Prostate gland (tissue), 2 donors: ENCODE data around the gene DVL1. TPM values are rescaled to one million over a fixed set of nuclear protein-coding genes. Genes with fewer than 3 reads are reported as not detected.

Experiments
- DNase-seq: peaks from one replicate; pipeline ENCODE4 v3.0.0-alpha.2; 2019; ENCODE audit warnings: low spot score
- H3K27ac ChIP-seq, 2 donors: fragments of 200-600 bp; sonication (generic); 2 replicates each; pipeline ENCODE4 v1.5.1; 2017 to 2019
- H3K27me3 ChIP-seq: fragments of 200-600 bp; sonication (generic); replicated peaks from 2 replicates; pipeline ENCODE4 v1.5.1; 2019; ENCODE audit not compliant: insufficient read depth
- H3K36me3 ChIP-seq, 2 donors: fragments of 200-600 bp; sonication (generic); 1 replicate in 1 of 2; 2 replicates in 1 of 2; pipeline versions ENCODE4 v1.5.1 to v1.8.1; 2017 to 2019
- H3K4me1 ChIP-seq: fragments of 200-600 bp; sonication (generic); replicated peaks from 2 replicates; pipeline ENCODE4 v1.5.1; 2019
- H3K4me3 ChIP-seq, 2 donors: fragments of 200-600 bp; sonication (generic); 2 replicates each; pipeline ENCODE4 v1.5.1; 2017 to 2019
- H3K9me3 ChIP-seq: fragments of 200-600 bp; sonication (generic); 2 replicates; pipeline ENCODE4 v1.5.1; 2017
- POLR2A ChIP-seq: fragments of 450-650 bp; IDR thresholded peaks from one replicate; pipeline ENCODE4 v1.6.1; 2016; ENCODE audit warnings: antibody characterized with exemption, mild to moderate bottlenecking
- POLR2AphosphoS5 ChIP-seq: sonication (generic); formaldehyde crosslinking; IDR thresholded peaks from one replicate; pipeline ENCODE4 v1.6.1; 2017; ENCODE audit warnings: antibody characterized with exemption
- WGBS: methylation state at CpG from one replicate; pipeline ENCODE4 v1.1.5; 2018; 5-methylcytosine and 5-hydroxymethylcytosine counted together
- intact Hi-C: fragments of 100-400 bp; cut with DNase I; formaldehyde crosslinking; loops from one replicate; pipeline ENCODE4 v1.14.2; 2022
- total RNA-seq, 2 donors: library from RNA; depleted of rRNA; stranded (reverse); fragments of >200 nt; gene quantifications; one replicate each; pipeline ENCODE4 v1.1.0, GENCODE V29; 2016
- TF ChIP-seq, protein P1 (sequence below), 4 experiments: fragments of 200-600 bp in 2 of 4; fragments of 450-650 bp in 2 of 4; sonication (generic) in 2 of 4; IDR thresholded peaks; 1 replicate in 3 of 4; 2 replicates in 1 of 4; pipeline ENCODE4 v1.5.1; 2016 to 2019; ENCODE audit warnings: antibody characterized with exemption in 4 of 4, mild to moderate bottlenecking in 2 of 4, moderate library complexity in 2 of 4

The DVL1 gene
- total RNA-seq, 2 donors from 2014 or later, result 70.5 to 165 TPM

DNA sequence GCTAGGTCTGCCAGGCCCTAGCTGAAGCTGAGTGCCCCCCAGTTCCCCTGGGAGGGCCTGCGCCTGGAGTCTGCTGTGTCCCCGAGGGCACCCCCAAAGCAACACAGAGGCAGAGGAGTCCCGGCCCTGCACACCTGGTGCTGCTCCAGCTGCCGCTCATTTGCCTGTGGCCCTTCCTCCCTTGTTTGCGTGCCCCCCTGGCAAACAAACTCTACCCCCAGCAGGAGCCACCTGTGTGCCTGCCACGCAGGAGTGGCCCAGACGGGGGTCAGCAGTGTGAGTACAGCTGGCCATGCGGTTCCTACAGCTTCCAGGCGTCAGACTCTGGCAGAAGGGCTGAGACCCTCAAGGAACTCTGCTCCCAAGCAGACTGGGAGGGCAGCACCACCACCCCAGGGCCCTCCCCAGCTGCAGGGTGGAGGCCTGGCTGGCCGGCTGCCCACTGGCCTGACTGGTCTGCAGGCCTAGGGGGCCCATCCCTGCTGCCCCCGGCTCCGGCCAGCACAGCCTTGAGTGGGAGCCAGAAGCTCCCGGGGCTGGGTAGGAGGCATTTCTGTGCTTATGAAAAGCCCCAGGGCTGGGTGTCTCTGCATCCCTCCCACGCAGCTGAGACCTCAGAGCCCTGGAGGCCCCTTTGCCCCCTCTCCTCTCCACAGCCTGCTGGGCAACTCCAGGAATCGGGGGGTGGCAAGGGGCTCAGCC lies 18.7 kb downstream of the DVL1 start:
- DNase-seq, result no peak
- TF ChIP-seq, protein P1, sequence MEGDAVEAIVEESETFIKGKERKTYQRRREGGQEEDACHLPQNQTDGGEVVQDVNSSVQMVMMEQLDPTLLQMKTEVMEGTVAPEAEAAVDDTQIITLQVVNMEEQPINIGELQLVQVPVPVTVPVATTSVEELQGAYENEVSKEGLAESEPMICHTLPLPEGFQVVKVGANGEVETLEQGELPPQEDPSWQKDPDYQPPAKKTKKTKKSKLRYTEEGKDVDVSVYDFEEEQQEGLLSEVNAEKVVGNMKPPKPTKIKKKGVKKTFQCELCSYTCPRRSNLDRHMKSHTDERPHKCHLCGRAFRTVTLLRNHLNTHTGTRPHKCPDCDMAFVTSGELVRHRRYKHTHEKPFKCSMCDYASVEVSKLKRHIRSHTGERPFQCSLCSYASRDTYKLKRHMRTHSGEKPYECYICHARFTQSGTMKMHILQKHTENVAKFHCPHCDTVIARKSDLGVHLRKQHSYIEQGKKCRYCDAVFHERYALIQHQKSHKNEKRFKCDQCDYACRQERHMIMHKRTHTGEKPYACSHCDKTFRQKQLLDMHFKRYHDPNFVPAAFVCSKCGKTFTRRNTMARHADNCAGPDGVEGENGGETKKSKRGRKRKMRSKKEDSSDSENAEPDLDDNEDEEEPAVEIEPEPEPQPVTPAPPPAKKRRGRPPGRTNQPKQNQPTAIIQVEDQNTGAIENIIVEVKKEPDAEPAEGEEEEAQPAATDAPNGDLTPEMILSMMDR (IDR thresholded peaks at IDR 0.05), result no peak
- no peak for TF ChIP-seq POLR2A
- TF ChIP-seq POLR2AphosphoS5, result no peak
- 61% methylated on average over 9 of the region's 15 CpGs for WGBS
- peaks cover 12% of the 10 kb centered on the region for H3K4me1 ChIP-seq
- peaks cover 0 to 2% of the 10 kb centered on the region in 2 donors for H3K36me3 ChIP-seq
- H3K27me3 ChIP-seq, result no peaks in the 10 kb centered on the region
- no peaks in the 10 kb centered on the region for H3K9me3 ChIP-seq
- H3K4me3 ChIP-seq, result no peak overlapping the region
- H3K27ac ChIP-seq, result no peak overlapping the region
- intact Hi-C loops, result no loop called here

- intact Hi-C loops, result no loop called here
- peaks cover 14% of the 10 kb centered on the region for H3K4me1 ChIP-seq
- WGBS, result 90% methylated on average over 57 of the region's 58 CpGs
Observed at GRCh38 chr1:1329304-1330210, 19.7 kb downstream of the DVL1 start.

GRCh38 chr1:1328254-1328653 lies 21.0 kb downstream of the DVL1 start:
- Histone ChIP-seq H3K4me1 (peaks cover 14% of the 10 kb centered on the region), H3K4me3 (no peak overlapping the region), H3K9me3 (no peaks in the 10 kb centered on the region), H3K27ac (no peak overlapping the region), H3K36me3 (no peaks in the 10 kb centered on the region), H3K27me3 (no peaks in the 10 kb centered on the region)
- intact Hi-C loops, result no loop called here
- no peak for DNase-seq
- TF ChIP-seq, protein P1 (IDR thresholded peaks at IDR 0.05), result no peak
- no peak for TF ChIP-seq POLR2A
- TF ChIP-seq POLR2AphosphoS5, result no peak
- WGBS, result 79% methylated on average over 10 of the region's 15 CpGs

More at GRCh38 chr1:1329304-1330210, 19.7 kb downstream of the DVL1 start:
- TF ChIP-seq, protein P1 (IDR thresholded peaks at IDR 0.05), result no peak
- TF ChIP-seq POLR2AphosphoS5 (no peak), POLR2A (no peak)
- no peak overlapping the region for H3K27ac ChIP-seq
- no peaks in the 10 kb centered on the region for H3K27me3 ChIP-seq
- H3K9me3 ChIP-seq, result no peaks in the 10 kb centered on the region
- H3K36me3 ChIP-seq, result no peaks in the 10 kb centered on the region
- DNase-seq, result no peak
- H3K4me3 ChIP-seq, result no peak overlapping the region

DNA sequence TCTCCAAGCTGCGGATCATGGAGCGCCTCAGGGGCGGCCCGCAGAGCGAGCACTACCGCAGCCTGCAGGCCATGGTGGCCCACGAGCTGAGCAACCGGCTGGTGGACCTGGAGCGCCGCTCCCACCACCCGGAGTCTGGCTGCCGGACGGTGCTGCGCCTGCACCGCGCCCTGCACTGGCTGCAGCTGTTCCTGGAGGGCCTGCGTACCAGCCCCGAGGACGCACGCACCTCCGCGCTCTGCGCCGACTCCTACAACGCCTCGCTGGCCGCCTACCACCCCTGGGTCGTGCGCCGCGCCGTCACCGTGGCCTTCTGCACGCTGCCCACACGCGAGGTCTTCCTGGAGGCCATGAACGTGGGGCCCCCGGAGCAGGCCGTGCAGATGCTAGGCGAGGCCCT lies 21.9 kb downstream of the DVL1 start:
- H3K4me1 ChIP-seq, result peaks cover 14% of the 10 kb centered on the region
- intact Hi-C loops, result no loop called here

GRCh38 chr1:1326075-1326605 lies 23.1 kb downstream of the DVL1 start:
- peak overlapping the region in 1 of 2 donors; percentile 84 for H3K4me3 ChIP-seq
- peaks cover 13% of the 10 kb centered on the region for H3K4me1 ChIP-seq

More for the DNA sequence above, 21.9 kb downstream of the DVL1 start:
- 92% methylated on average over 37 of the region's 40 CpGs for WGBS
- Histone ChIP-seq H3K36me3 (no peaks in the 10 kb centered on the region), H3K27me3 (no peaks in the 10 kb centered on the region), H3K27ac (no peak overlapping the region), H3K9me3 (no peaks in the 10 kb centered on the region), H3K4me3 (no peak overlapping the region)
- no peak for DNase-seq
- TF ChIP-seq POLR2AphosphoS5 (no peak), POLR2A (no peak)

More at GRCh38 chr1:1326075-1326605, 23.1 kb downstream of the DVL1 start:
- Histone ChIP-seq H3K27me3 (no peaks in the 10 kb centered on the region), H3K27ac (peak overlapping the region in 1 of 2 donors; percentile 87), H3K9me3 (no peaks in the 10 kb centered on the region), H3K36me3 (no peaks in the 10 kb centered on the region)
- TF ChIP-seq, protein P1 (IDR thresholded peaks at IDR 0.05), result no peak
- TF ChIP-seq POLR2AphosphoS5 (no peak), POLR2A (no peak)
- DNase-seq, result no peak
- intact Hi-C loops, result no loop called here
- WGBS, result 70% methylated on average over 8 of the region's 8 CpGs
